Suprapubic skin (tissue), 4 donors: ENCODE results near the gene DDIT4. TPM values are rescaled to one million over a fixed set of nuclear protein-coding genes. Genes with fewer than 3 reads are reported as not detected.
A peak's percentile ranks its signal among the peaks of the same experiment; 100 is the strongest.

Experiments
- DNase-seq, 2 donors: peaks; one replicate each; pipeline ENCODE4 v3.0.0-alpha.2; 2019; ENCODE audit warnings: low spot score in 2 of 2
- H3K27ac ChIP-seq: fragments of 200-600 bp; sonication (generic); one replicate; pipeline ENCODE4 v1.5.1; 2019
- H3K27me3 ChIP-seq: fragments of 200-600 bp; sonication (generic); one replicate; pipeline ENCODE4 v1.5.1; 2019
- H3K36me3 ChIP-seq: fragments of 200-600 bp; sonication (generic); one replicate; pipeline ENCODE4 v1.5.1; 2019
- H3K4me1 ChIP-seq: fragments of 200-600 bp; sonication (generic); one replicate; pipeline ENCODE4 v1.5.1; 2019
- H3K4me3 ChIP-seq: fragments of 200-600 bp; sonication (generic); one replicate; pipeline ENCODE4 v1.5.1; 2019; ENCODE audit warnings: mild to moderate bottlenecking
- H3K9me3 ChIP-seq: fragments of 200-600 bp; sonication (generic); one replicate; pipeline ENCODE4 v1.5.1; 2019
- CTCF ChIP-seq, 2 donors: fragments of 200-600 bp in 1 of 2; fragments of 450-650 bp in 1 of 2; sonication (generic) in 1 of 2; IDR thresholded peaks; one replicate each; pipeline ENCODE4 v1.5.1; 2016 to 2019; ENCODE audit warnings: antibody characterized with exemption in 2 of 2, mild to moderate bottlenecking in 1 of 2, moderate library complexity in 1 of 2
- EP300 ChIP-seq: sonication (generic); formaldehyde crosslinking; IDR thresholded peaks from one replicate; pipeline ENCODE4 v1.6.1; 2017; ENCODE audit warnings: antibody characterized with exemption
- POLR2A ChIP-seq, 2 donors: fragments of 450-650 bp; IDR thresholded peaks; one replicate each; pipeline ENCODE4 v1.6.1; 2017; ENCODE audit warnings: antibody characterized with exemption in 2 of 2, mild to moderate bottlenecking in 2 of 2, moderate library complexity in 2 of 2
- POLR2AphosphoS5 ChIP-seq, 3 donors: sonication (generic); formaldehyde crosslinking; IDR thresholded peaks; one replicate each; pipeline ENCODE4 v1.6.1; 2017; ENCODE audit warnings: antibody characterized with exemption in 3 of 3
- WGBS: methylation state at CpG from one replicate; pipeline ENCODE4 v1.1.5; 2018; 5-methylcytosine and 5-hydroxymethylcytosine counted together
- total RNA-seq, 4 donors: library from RNA; depleted of rRNA; stranded (reverse); fragments of >200 nt; gene quantifications; one replicate each; pipeline ENCODE4 v1.1.0, GENCODE V29; 2016

The DDIT4 gene
- total RNA-seq, 4 donors from 2014 or later, result 170 to 246 (median 225) TPM

DNA sequence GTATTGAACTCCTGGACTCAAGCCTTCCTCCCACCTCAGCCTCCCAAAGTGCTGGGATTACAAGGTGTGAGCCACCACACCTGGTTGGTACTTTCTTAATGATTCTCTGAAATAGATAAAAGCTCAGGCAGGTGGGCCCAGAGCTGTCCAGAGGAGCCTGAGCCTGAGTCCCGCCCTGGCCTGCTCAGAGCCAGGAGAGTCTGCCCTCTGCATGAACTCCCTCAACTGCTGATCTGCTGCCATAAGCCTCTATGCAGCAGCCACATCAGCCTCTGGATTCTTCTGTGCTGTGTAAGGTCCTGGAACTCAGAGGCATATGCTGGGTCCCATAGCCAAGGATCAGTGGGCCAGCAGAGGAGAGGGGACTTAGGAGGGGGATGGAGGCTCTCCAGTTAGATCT is 23.1 kb upstream of the DDIT4 start:
- 67% methylated on average over 1 of the region's 1 CpG for WGBS
- Histone ChIP-seq H3K9me3 (no peaks in the 10 kb centered on the region), H3K27me3 (no peaks in the 10 kb centered on the region), H3K4me3 (no peak overlapping the region), H3K36me3 (no peaks in the 10 kb centered on the region), H3K4me1 (peaks cover 100% of the 10 kb centered on the region), H3K27ac (peak overlapping the region; percentile 58)
- no peak for TF ChIP-seq CTCF (IDR thresholded peaks at IDR 0.05)
- no peak for TF ChIP-seq POLR2A (IDR thresholded peaks at IDR 0.05)
- TF ChIP-seq EP300, result no peak
- no peak for TF ChIP-seq POLR2AphosphoS5 (IDR thresholded peaks at IDR 0.05)
- DNase-seq, result no peak

DNA sequence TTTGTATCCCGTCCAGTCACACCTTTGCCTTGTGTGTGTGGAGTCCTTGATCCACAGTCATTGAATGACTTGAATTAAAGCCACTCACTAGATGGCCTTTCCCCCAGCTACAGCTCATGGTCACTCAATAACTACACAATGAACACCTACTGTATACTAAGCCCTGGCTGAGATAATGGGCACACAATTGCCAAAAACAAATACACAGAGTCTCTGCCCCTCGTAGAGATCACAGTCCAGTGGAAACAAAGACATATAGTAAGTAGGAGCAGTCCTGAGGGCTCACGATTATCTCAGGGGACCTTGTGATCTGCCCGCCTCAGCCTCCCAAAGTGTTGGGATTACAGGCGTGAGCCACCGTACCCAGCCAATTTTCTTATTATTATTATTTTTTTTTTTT is 22.1 kb upstream of the DDIT4 start:
- WGBS, result 90% methylated on average over 6 of the region's 6 CpGs

GRCh38 chr10:72252972-72253371 is 20.8 kb upstream of the DDIT4 start:
- no peak for DNase-seq
- Histone ChIP-seq H3K4me1 (peaks cover 97% of the 10 kb centered on the region), H3K36me3 (no peaks in the 10 kb centered on the region), H3K4me3 (no peak overlapping the region), H3K27ac (peak overlapping the region; percentile 95), H3K9me3 (no peaks in the 10 kb centered on the region), H3K27me3 (no peaks in the 10 kb centered on the region)
- 73% methylated on average over 3 of the region's 3 CpGs for WGBS
- no peak for TF ChIP-seq POLR2AphosphoS5 (IDR thresholded peaks at IDR 0.05)
- TF ChIP-seq CTCF (IDR thresholded peaks at IDR 0.05), result no peak
- TF ChIP-seq EP300, result no peak
- TF ChIP-seq POLR2A (IDR thresholded peaks at IDR 0.05), result no peak

More for the DNA sequence above, 22.1 kb upstream of the DDIT4 start:
- H3K4me1 ChIP-seq, result peaks cover 100% of the 10 kb centered on the region
- H3K36me3 ChIP-seq, result no peaks in the 10 kb centered on the region
- H3K27me3 ChIP-seq, result no peaks in the 10 kb centered on the region
- H3K9me3 ChIP-seq, result no peaks in the 10 kb centered on the region
- DNase-seq, result no peak
- H3K27ac ChIP-seq, result peak overlapping the region; percentile 95
- no peak overlapping the region for H3K4me3 ChIP-seq
- TF ChIP-seq CTCF (IDR thresholded peaks at IDR 0.05) (no peak), POLR2AphosphoS5 (IDR thresholded peaks at IDR 0.05) (no peak), EP300 (no peak), POLR2A (IDR thresholded peaks at IDR 0.05) (no peak)

- H3K4me1 ChIP-seq, result peaks cover 93% of the 10 kb centered on the region
- H3K27ac ChIP-seq, result peak overlapping the region; percentile 95
- H3K4me3 ChIP-seq, result no peak overlapping the region
- no peaks in the 10 kb centered on the region for H3K9me3 ChIP-seq
- DNase-seq, result no peak
- no peak for TF ChIP-seq EP300
- no peak for TF ChIP-seq POLR2AphosphoS5 (IDR thresholded peaks at IDR 0.05)
- no peak for TF ChIP-seq POLR2A (IDR thresholded peaks at IDR 0.05)
- no peak for TF ChIP-seq CTCF (IDR thresholded peaks at IDR 0.05)
- H3K27me3 ChIP-seq, result no peaks in the 10 kb centered on the region
- H3K36me3 ChIP-seq, result no peaks in the 10 kb centered on the region
- WGBS, result 86% methylated on average over 7 of the region's 7 CpGs
These were observed 20.1 kb upstream of the DDIT4 start for GRCh38 chr10:72253578-72253977.

DNA sequence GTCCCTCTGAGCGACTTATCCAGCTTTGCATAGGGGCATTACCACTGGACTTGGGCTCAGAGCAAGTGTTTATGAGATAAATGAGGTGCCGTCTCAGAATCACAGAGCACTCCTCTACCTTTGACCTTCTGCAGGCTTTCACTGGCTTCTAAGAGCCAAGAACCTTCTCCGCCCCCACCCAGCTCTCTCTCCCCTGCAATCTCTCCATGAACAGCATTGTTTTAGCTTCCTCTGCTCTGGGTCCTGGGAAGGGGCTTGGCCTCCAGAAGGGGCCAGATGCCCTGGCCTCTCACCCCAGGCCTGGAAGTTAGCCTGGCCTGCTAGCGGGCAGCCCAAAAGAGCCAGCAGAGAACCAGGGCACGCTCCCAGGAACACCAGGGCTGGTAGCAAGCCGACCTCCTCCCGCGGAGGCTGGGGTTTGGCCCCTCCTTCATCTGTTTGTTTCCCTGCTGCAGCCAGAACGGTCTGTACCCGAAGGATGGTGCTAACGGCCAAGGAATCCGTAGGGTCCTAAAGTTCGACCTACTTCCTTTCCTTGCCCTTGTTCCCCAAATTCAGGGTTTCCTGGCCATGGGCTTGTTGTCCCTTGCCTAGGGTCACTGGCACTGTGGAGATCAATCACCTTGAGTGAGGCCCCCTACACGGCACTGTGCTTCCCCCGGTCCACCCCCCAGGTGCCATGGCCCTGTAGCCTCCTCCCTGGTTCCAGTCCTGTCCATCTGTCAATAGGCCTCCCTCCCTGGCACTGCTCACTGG is 18.7 kb upstream of the DDIT4 start:
- Histone ChIP-seq H3K27ac (peak overlapping the region; percentile 95), H3K27me3 (no peaks in the 10 kb centered on the region), H3K4me1 (peaks cover 93% of the 10 kb centered on the region), H3K4me3 (no peak overlapping the region), H3K9me3 (no peaks in the 10 kb centered on the region), H3K36me3 (no peaks in the 10 kb centered on the region)
- TF ChIP-seq EP300, result peak; percentile 87
- TF ChIP-seq POLR2AphosphoS5 (IDR thresholded peaks at IDR 0.05), result peak in 2 of 3 donors; percentile 63 to 99
- peak in 1 of 2 donors; percentile 41 for TF ChIP-seq POLR2A (IDR thresholded peaks at IDR 0.05)
- no peak for TF ChIP-seq CTCF (IDR thresholded peaks at IDR 0.05)
- peak; percentile 95 for DNase-seq
- 11% methylated on average over 15 of the region's 15 CpGs for WGBS
